BLaER1 treated with 17β-estradiol and CSF1 and Interleukin-3, amounts not matched to agents 10 nM and 100 nM (cell line): ENCODE measurements around the gene AK4.

ENCODE experiments used
- H3K27ac ChIP-seq, 11 experiments: shearing (Covaris generic); formaldehyde crosslinking; 2 replicates each; pipeline ENCODE4 v1.8.1; 2022
- H3K27me3 ChIP-seq, 11 experiments: shearing (Covaris generic); formaldehyde crosslinking; 2 replicates each; pipeline ENCODE4 v1.8.1; 2022
- H3K36me3 ChIP-seq, 11 experiments: shearing (Covaris generic); formaldehyde crosslinking; 2 replicates each; pipeline ENCODE4 v1.8.1; 2022
- H3K4me1 ChIP-seq, 10 experiments: shearing (Covaris generic); formaldehyde crosslinking; 2 replicates each; pipeline ENCODE4 v1.8.1; 2022
- H3K4me2 ChIP-seq, 11 experiments: shearing (Covaris generic); formaldehyde crosslinking; 2 replicates each; pipeline ENCODE4 v1.8.1; 2022
- H3K4me3 ChIP-seq, 10 experiments: shearing (Covaris generic); formaldehyde crosslinking; 2 replicates each; pipeline ENCODE4 v1.8.1; 2022
- H3K9ac ChIP-seq, 11 experiments: shearing (Covaris generic); formaldehyde crosslinking; 2 replicates each; pipeline ENCODE4 v1.8.1; 2022
- H3K9me3 ChIP-seq, 11 experiments: shearing (Covaris generic); formaldehyde crosslinking; replicated peaks in 1 of 11; 2 replicates each; pipeline ENCODE4 v1.8.1; 2022
- H4K20me1 ChIP-seq, 11 experiments: shearing (Covaris generic); formaldehyde crosslinking; 2 replicates each; pipeline ENCODE4 v1.8.1; 2022
- Cebpa-rat ChIP-seq, 11 experiments: shearing (Covaris generic); IDR thresholded peaks; 2 replicates each; pipeline ENCODE4 v1.8.1; 2022

The AK4 gene

GRCh38 chr1:65148548-65149350 lies 746 bp downstream of the AK4 start:
- H3K27me3 ChIP-seq, result peaks cover 25 to 60% (median 52%) of the 10 kb centered on the region in 11 experiments
- peaks cover 16 to 33% (median 26%) of the 10 kb centered on the region in 10 experiments; a peak in 19 of 20 replicates for H3K4me1 ChIP-seq
- H3K9me3 ChIP-seq, result no peaks in the 10 kb centered on the region
- H3K36me3 ChIP-seq, result peaks cover 0 to 5% (median 0%) of the 10 kb centered on the region in 11 experiments; a peak in 5 of 22 replicates
- H3K27ac ChIP-seq, result peak overlapping the region; percentile 62 to 81 (median 72)
- H3K4me2 ChIP-seq, result peak overlapping the region; percentile 89 to 100 (median 97)
- no peak for TF ChIP-seq Cebpa-rat (IDR thresholded peaks at IDR 0.05)
- peaks cover 0 to 41% (median 24%) of the 10 kb centered on the region in 11 experiments; a peak in 11 of 22 replicates for H4K20me1 ChIP-seq
- H3K9ac ChIP-seq, result peak overlapping the region; percentile 72 to 86 (median 82)
- peak overlapping the region; percentile 71 to 92 (median 77) for H3K4me3 ChIP-seq

GRCh38 chr1:65149351-65150107 lies 1.5 kb downstream of the AK4 start:
- Histone ChIP-seq H4K20me1 (peaks cover 0 to 49% (median 24%) of the 10 kb centered on the region in 11 experiments; a peak in 11 of 22 replicates), H3K27ac (peak overlapping the region; percentile 62 to 81 (median 72); a peak in 17 of 22 replicates), H3K4me3 (peak overlapping the region; percentile 71 to 92 (median 77)), H3K36me3 (peaks cover 0 to 5% (median 0%) of the 10 kb centered on the region in 11 experiments; a peak in 5 of 22 replicates), H3K9ac (peak overlapping the region; percentile 72 to 86 (median 82)), H3K9me3 (no peaks in the 10 kb centered on the region), H3K4me2 (peak overlapping the region; percentile 89 to 100 (median 97)), H3K27me3 (peaks cover 25 to 60% (median 52%) of the 10 kb centered on the region in 11 experiments), H3K4me1 (peaks cover 16 to 33% (median 26%) of the 10 kb centered on the region in 10 experiments; a peak in 19 of 20 replicates)
- TF ChIP-seq Cebpa-rat (IDR thresholded peaks at IDR 0.05), result no peak

- Histone ChIP-seq H3K27ac (no peak overlapping the region), H3K36me3 (peaks cover 0 to 5% (median 0%) of the 10 kb centered on the region in 11 experiments; a peak in 6 of 22 replicates), H3K9ac (peak overlapping the region in 2 of 11 experiments; percentile 86; a peak in 2 of 22 replicates), H3K4me3 (peak overlapping the region in 3 of 10 experiments; percentile 72 to 76 (median 73); a peak in 6 of 20 replicates), H3K27me3 (peaks cover 25 to 59% (median 52%) of the 10 kb centered on the region in 11 experiments), H4K20me1 (peaks cover 0 to 55% (median 24%) of the 10 kb centered on the region in 11 experiments; a peak in 11 of 22 replicates), H3K4me2 (peak overlapping the region in 10 of 11 experiments; percentile 89 to 100 (median 96); a peak in 18 of 22 replicates), H3K4me1 (peaks cover 16 to 33% (median 26%) of the 10 kb centered on the region in 10 experiments; a peak in 19 of 20 replicates), H3K9me3 (no peaks in the 10 kb centered on the region)
- TF ChIP-seq Cebpa-rat (IDR thresholded peaks at IDR 0.05), result no peak
Measured at GRCh38 chr1:65150108-65150463, 2.1 kb downstream of the AK4 start.

- no peak for TF ChIP-seq Cebpa-rat (IDR thresholded peaks at IDR 0.05)
- Histone ChIP-seq H3K9ac (no peak overlapping the region), H3K27ac (no peak overlapping the region), H3K4me3 (no peak overlapping the region), H3K4me2 (peak overlapping the region in 8 of 11 experiments; percentile 89 to 100 (median 98); a peak in 11 of 22 replicates), H3K36me3 (peaks cover 0 to 8% (median 0%) of the 10 kb centered on the region in 11 experiments; a peak in 6 of 22 replicates), H3K27me3 (peaks cover 24 to 56% (median 50%) of the 10 kb centered on the region in 11 experiments), H3K9me3 (no peaks in the 10 kb centered on the region), H4K20me1 (peaks cover 0 to 61% (median 24%) of the 10 kb centered on the region in 11 experiments; a peak in 11 of 22 replicates), H3K4me1 (peaks cover 16 to 33% (median 26%) of the 10 kb centered on the region in 10 experiments; a peak in 19 of 20 replicates)
Measured at GRCh38 chr1:65150583-65151263, 2.7 kb downstream of the AK4 start.

- Histone ChIP-seq H3K9ac (no peak overlapping the region), H3K36me3 (peaks cover 0 to 10% (median 0%) of the 10 kb centered on the region in 11 experiments; a peak in 6 of 22 replicates), H4K20me1 (peaks cover 0 to 70% (median 24%) of the 10 kb centered on the region in 11 experiments; a peak in 11 of 22 replicates), H3K4me1 (peaks cover 13 to 32% (median 23%) of the 10 kb centered on the region in 10 experiments; a peak in 19 of 20 replicates), H3K9me3 (no peaks in the 10 kb centered on the region), H3K27me3 (peaks cover 15 to 47% (median 41%) of the 10 kb centered on the region in 11 experiments), H3K4me3 (no peak overlapping the region), H3K27ac (no peak overlapping the region), H3K4me2 (no peak overlapping the region; a peak in 1 of 22 replicates)
- TF ChIP-seq Cebpa-rat (IDR thresholded peaks at IDR 0.05), result no peak
Measured at GRCh38 chr1:65151641-65152040, 3.6 kb downstream of the AK4 start.

GRCh38 chr1:65153635-65154034 lies 5.6 kb downstream of the AK4 start:
- Histone ChIP-seq H3K36me3 (peaks cover 0 to 10% (median 0%) of the 10 kb centered on the region in 11 experiments; a peak in 6 of 22 replicates), H3K4me3 (no peak overlapping the region), H3K9ac (no peak overlapping the region), H3K9me3 (no peaks in the 10 kb centered on the region), H3K27ac (no peak overlapping the region), H4K20me1 (peaks cover 0 to 90% (median 24%) of the 10 kb centered on the region in 11 experiments; a peak in 11 of 22 replicates), H3K4me1 (peaks cover 7 to 29% (median 16%) of the 10 kb centered on the region in 10 experiments; a peak in 17 of 20 replicates), H3K27me3 (peaks cover 8 to 27% (median 22%) of the 10 kb centered on the region in 11 experiments; a peak in 19 of 22 replicates), H3K4me2 (no peak overlapping the region)
- no peak for TF ChIP-seq Cebpa-rat (IDR thresholded peaks at IDR 0.05)

- Histone ChIP-seq H3K4me2 (no peak overlapping the region), H3K9ac (no peak overlapping the region), H3K27me3 (no peaks in the 10 kb centered on the region), H3K36me3 (peaks cover 0 to 5% (median 0%) of the 10 kb centered on the region in 11 experiments; a peak in 7 of 22 replicates), H4K20me1 (peaks cover 0 to 99% (median 8%) of the 10 kb centered on the region in 11 experiments; a peak in 9 of 22 replicates), H3K9me3 (peaks cover 0 to 2% (median 0%) of the 10 kb centered on the region in 11 experiments; a peak in 2 of 22 replicates), H3K27ac (no peak overlapping the region), H3K4me1 (peaks cover 15 to 35% (median 21%) of the 10 kb centered on the region in 10 experiments), H3K4me3 (no peak overlapping the region)
- TF ChIP-seq Cebpa-rat (IDR thresholded peaks at IDR 0.05), result no peak
Measured at GRCh38 chr1:65156910-65157545, 9.0 kb downstream of the AK4 start.
